Sigmoid colon (tissue), 7 donors: ENCODE data around the gene NAXD. TPM values are rescaled to one million over a fixed set of nuclear protein-coding genes. Genes with fewer than 3 reads are reported as not detected.
"Not testable (repeated sequence)": the region's sequence is repeated elsewhere in the genome, so short reads cannot be mapped to it uniquely, and the experiment has no call there.

Experiments
- DNase-seq: peaks from one replicate; pipeline ENCODE4 v3.0.0-alpha.2; 2019
- H3K27ac ChIP-seq, 4 donors: fragments of 200-600 bp; sonication (generic); one replicate each; pipeline ENCODE4 v1.5.1; 2016 to 2019; ENCODE audit warnings: mild to moderate bottlenecking in 1 of 4
- H3K27me3 ChIP-seq, 3 donors: fragments of 200-600 bp; sonication (generic); one replicate each; pipeline ENCODE4 v1.5.1; 2019; ENCODE audit warnings: mild to moderate bottlenecking in 1 of 3
- H3K36me3 ChIP-seq, 4 donors: fragments of 200-600 bp; sonication (generic); one replicate each; pipeline ENCODE4 v1.5.1; 2016 to 2019
- H3K4me1 ChIP-seq, 4 donors: fragments of 200-600 bp; sonication (generic); one replicate each; pipeline ENCODE4 v1.5.1; 2017 to 2019
- H3K4me3 ChIP-seq, 4 donors: fragments of 200-600 bp; sonication (generic); one replicate each; pipeline ENCODE4 v1.5.1; 2017 to 2019; ENCODE audit warnings: mild to moderate bottlenecking in 2 of 4, moderate library complexity in 1 of 4
- H3K9me3 ChIP-seq, 4 donors: fragments of 200-600 bp in 3 of 4; sonication (generic) in 3 of 4; one replicate each; pipeline versions ENCODE4 v1.5.1 to v1.6.1; 2013 to 2019
- EP300 ChIP-seq, 4 donors: sonication (generic); formaldehyde crosslinking; IDR thresholded peaks; one replicate each; pipeline ENCODE4 v1.6.1; 2017; ENCODE audit warnings: antibody characterized with exemption in 4 of 4
- POLR2A ChIP-seq, 2 donors: fragments of 450-650 bp; IDR thresholded peaks; one replicate each; pipeline ENCODE4 v1.6.1; 2016; ENCODE audit warnings: antibody characterized with exemption in 2 of 2, mild to moderate bottlenecking in 2 of 2, moderate library complexity in 2 of 2
- POLR2AphosphoS5 ChIP-seq, 4 donors: sonication (generic); formaldehyde crosslinking; IDR thresholded peaks; one replicate each; pipeline ENCODE4 v1.6.1; 2017; ENCODE audit warnings: antibody characterized with exemption in 4 of 4
- WGBS, 2 donors: extraction: QIAGEN DNeasy Blood & Tissue Kit; methylation state at CpG; one replicate each; pipeline ENCODE4 v1.1.7; 2013; 5-methylcytosine and 5-hydroxymethylcytosine counted together
- intact Hi-C: fragments of 100-400 bp; cut with DNase I; formaldehyde crosslinking; loops from one replicate; pipeline ENCODE4 v1.15.1; 2023
- polyA plus RNA-seq, 3 donors: library from polyadenylated mRNA; stranded (reverse); fragments of 200-250 nt; gene quantifications; one replicate each; pipeline ENCODE4 v1.2.3, GENCODE V29; 2013
- total RNA-seq, 4 donors: library from RNA; depleted of rRNA; stranded (reverse); fragments of >200 nt; gene quantifications; one replicate each; pipeline ENCODE4 v1.1.0, GENCODE V29; 2016
- TF ChIP-seq, protein P1 (sequence below), 4 experiments: fragments of 450-650 bp in 3 of 4; fragments of 200-600 bp in 1 of 4; IDR thresholded peaks; one replicate each; pipeline ENCODE4 v1.5.1; 2016 to 2019; ENCODE audit warnings: antibody characterized with exemption in 4 of 4, mild to moderate bottlenecking in 3 of 4, moderate library complexity in 2 of 4
- donor health status: healthy with polysubstance abuse.
- donor health status: Bipolar disorder and iron deficiency.
- donor health status: healthy.

NAXD gene
- 10 to 100 TPM; 33.5 to 41.1 (median 37.2) TPM for total RNA-seq
- polyA plus RNA-seq = 10 to 100 TPM; 24.6 to 33.0 (median 30.3) TPM

DNA sequence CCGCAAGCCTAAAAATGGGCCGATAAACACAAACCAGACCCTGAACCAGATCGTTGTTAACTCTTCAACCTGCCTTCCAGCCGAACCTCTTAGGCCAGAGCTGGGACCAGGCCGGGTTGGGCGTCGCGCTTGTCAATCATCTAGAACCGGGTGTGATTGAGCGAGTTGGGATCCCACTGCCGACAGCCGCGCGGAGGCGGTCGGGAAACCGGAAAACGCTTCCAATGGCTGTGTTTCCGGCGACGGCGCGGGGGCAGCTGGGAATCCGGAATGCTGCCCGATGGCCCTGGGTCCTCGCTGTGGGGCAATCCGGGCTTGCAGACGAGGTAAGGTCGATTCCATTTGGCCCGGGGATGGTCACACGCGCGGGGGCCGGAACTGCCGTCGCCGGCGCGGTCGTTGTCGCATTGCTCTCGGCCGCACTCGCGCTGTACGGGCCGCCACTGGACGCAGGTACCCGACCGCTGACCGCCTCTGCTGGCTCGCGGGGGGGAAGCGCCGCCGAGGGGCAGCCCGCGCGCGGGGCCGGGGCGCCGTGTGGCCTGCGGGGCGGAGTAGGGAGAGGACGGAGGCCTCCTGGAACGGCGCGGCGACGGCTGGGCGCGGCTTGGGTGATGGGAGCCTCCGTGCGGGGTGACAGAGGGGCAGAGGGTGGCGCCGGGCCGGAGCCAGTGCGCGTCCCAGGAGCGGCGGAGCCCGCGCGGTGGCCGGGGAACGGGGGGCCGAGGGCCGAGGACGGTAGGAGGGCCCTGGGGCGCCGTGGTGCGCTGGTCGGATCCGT lies at the start of gene NAXD:
Gene NAXD (plus strand): TSS at position 224 of the 781 bp plus-strand sequence. CDS start 57 bp downstream, at position 281.
- H3K36me3 ChIP-seq = no peaks in the 10 kb centered on the region
- WGBS, 2 donors = 1 to 2% methylated on average over 95 of the region's 95 CpGs
- intact Hi-C loops = loop anchor here (1.0 to 10.0 kb wide), 4 partner anchors 98 to 391 kb away; partner anchors contain the start of gene ING1

GRCh38 chr13:110566171-110566570 lies 49.2 kb upstream of the NAXD start:
- intact Hi-C loops = loop anchor here (10.0 kb wide), 1 partner anchor 351 kb away; no protein-coding TSS in a partner anchor
- 91 to 95% methylated on average over 9 of the region's 9 CpGs for WGBS, 2 donors

More for the DNA sequence above, at the start of gene NAXD:
- Histone ChIP-seq H3K27me3 (no peaks in the 10 kb centered on the region), H3K9me3 (no peaks in the 10 kb centered on the region), H3K4me3 (peak within 1 kb of the TSS; percentile 80 to 93 (median 81)), H3K4me1 (peaks cover 0 to 50% (median 46%) of the 10 kb centered on the region in 4 donors), H3K27ac (peak within 1 kb of the TSS; percentile 94 to 97 (median 96))
- DNase-seq = peak; percentile 97
- TF ChIP-seq POLR2AphosphoS5 (IDR thresholded peaks at IDR 0.05) (peak; percentile 78 to 94 (median 83)), POLR2A (IDR thresholded peaks at IDR 0.05) (peak; percentile 35 to 50), EP300 (IDR thresholded peaks at IDR 0.05) (peak in 1 of 4 donors; percentile 82)
- TF ChIP-seq, protein P1, sequence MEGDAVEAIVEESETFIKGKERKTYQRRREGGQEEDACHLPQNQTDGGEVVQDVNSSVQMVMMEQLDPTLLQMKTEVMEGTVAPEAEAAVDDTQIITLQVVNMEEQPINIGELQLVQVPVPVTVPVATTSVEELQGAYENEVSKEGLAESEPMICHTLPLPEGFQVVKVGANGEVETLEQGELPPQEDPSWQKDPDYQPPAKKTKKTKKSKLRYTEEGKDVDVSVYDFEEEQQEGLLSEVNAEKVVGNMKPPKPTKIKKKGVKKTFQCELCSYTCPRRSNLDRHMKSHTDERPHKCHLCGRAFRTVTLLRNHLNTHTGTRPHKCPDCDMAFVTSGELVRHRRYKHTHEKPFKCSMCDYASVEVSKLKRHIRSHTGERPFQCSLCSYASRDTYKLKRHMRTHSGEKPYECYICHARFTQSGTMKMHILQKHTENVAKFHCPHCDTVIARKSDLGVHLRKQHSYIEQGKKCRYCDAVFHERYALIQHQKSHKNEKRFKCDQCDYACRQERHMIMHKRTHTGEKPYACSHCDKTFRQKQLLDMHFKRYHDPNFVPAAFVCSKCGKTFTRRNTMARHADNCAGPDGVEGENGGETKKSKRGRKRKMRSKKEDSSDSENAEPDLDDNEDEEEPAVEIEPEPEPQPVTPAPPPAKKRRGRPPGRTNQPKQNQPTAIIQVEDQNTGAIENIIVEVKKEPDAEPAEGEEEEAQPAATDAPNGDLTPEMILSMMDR (IDR thresholded peaks at IDR 0.05) = no peak

GRCh38 chr13:110568612-110569011 lies 46.7 kb upstream of the NAXD start:
- WGBS, 2 donors = 77 to 88% methylated on average over 3 of the region's 3 CpGs
- H3K27me3 ChIP-seq = peaks cover 0 to 14% (median 0%) of the 10 kb centered on the region in 3 donors
- no peak overlapping the region for H3K4me3 ChIP-seq
- no peaks in the 10 kb centered on the region for H3K9me3 ChIP-seq
- no peak for DNase-seq
- TF ChIP-seq EP300 (IDR thresholded peaks at IDR 0.05) (no peak), POLR2A (IDR thresholded peaks at IDR 0.05) (no peak), POLR2AphosphoS5 (IDR thresholded peaks at IDR 0.05) (no peak)
- TF ChIP-seq, protein P1 (IDR thresholded peaks at IDR 0.05) = no peak
- intact Hi-C loops = loop anchor here (10.0 kb wide), 1 partner anchor 354 kb away; no protein-coding TSS in a partner anchor
- H3K27ac ChIP-seq = no peak overlapping the region
- peaks cover 0 to 1% (median 0%) of the 10 kb centered on the region in 4 donors for H3K4me1 ChIP-seq
- H3K36me3 ChIP-seq = no peaks in the 10 kb centered on the region

More at GRCh38 chr13:110566171-110566570, 49.2 kb upstream of the NAXD start:
- H3K4me3 ChIP-seq = no peak overlapping the region
- DNase-seq = no peak
- no peaks in the 10 kb centered on the region for H3K36me3 ChIP-seq
- H3K27ac ChIP-seq = no peak overlapping the region
- H3K4me1 ChIP-seq = peaks cover 0 to 15% (median 10%) of the 10 kb centered on the region in 4 donors
- no peaks in the 10 kb centered on the region for H3K27me3 ChIP-seq
- no peaks in the 10 kb centered on the region for H3K9me3 ChIP-seq
- TF ChIP-seq EP300 (IDR thresholded peaks at IDR 0.05) = no peak
- TF ChIP-seq, protein P1 (IDR thresholded peaks at IDR 0.05) = no peak
- TF ChIP-seq POLR2A (IDR thresholded peaks at IDR 0.05) = no peak
- TF ChIP-seq POLR2AphosphoS5 (IDR thresholded peaks at IDR 0.05) = no peak

- H3K4me1 ChIP-seq, H3K36me3 ChIP-seq, H3K27ac ChIP-seq, H3K9me3 ChIP-seq, DNase-seq, H3K4me3 ChIP-seq: not testable (repeated sequence)
- WGBS, 2 donors = 90 to 92% methylated on average over 7 of the region's 7 CpGs
- intact Hi-C loops = loop anchor here (10.0 kb wide), 1 partner anchor 355 kb away; no protein-coding TSS in a partner anchor
- H3K27me3 ChIP-seq = peaks cover 0 to 14% (median 0%) of the 10 kb centered on the region in 3 donors
Measured at GRCh38 chr13:110569962-110570361, 45.4 kb upstream of the NAXD start.

GRCh38 chr13:110570886-110571285 lies 44.5 kb upstream of the NAXD start:
- WGBS, 2 donors = 76 to 84% methylated on average over 10 of the region's 10 CpGs

More at GRCh38 chr13:110570886-110571285, 44.5 kb upstream of the NAXD start:
- intact Hi-C loops = no loop called here
- H3K27ac ChIP-seq = no peak overlapping the region
- H3K36me3 ChIP-seq = no peaks in the 10 kb centered on the region
- peaks cover 0 to 14% (median 0%) of the 10 kb centered on the region in 3 donors for H3K27me3 ChIP-seq
- H3K4me1 ChIP-seq = no peaks in the 10 kb centered on the region
- H3K9me3 ChIP-seq = no peaks in the 10 kb centered on the region
- TF ChIP-seq POLR2AphosphoS5 (IDR thresholded peaks at IDR 0.05) = no peak
- no peak for TF ChIP-seq EP300 (IDR thresholded peaks at IDR 0.05)
- no peak for TF ChIP-seq POLR2A (IDR thresholded peaks at IDR 0.05)
- TF ChIP-seq, protein P1 (IDR thresholded peaks at IDR 0.05) = no peak
- DNase-seq = no peak
- H3K4me3 ChIP-seq = no peak overlapping the region
